ENCODE data around the gene SLC50A1. TPM values are rescaled to one million over a fixed set of nuclear protein-coding genes. Genes with fewer than 3 reads are reported as not detected.

SLC50A1 gene
- total and polyA plus RNA-seq, 2 donors (not counting 1 experiment from before 2014, with no cell fraction given) = 36.0 to 61.1 TPM

DNA sequence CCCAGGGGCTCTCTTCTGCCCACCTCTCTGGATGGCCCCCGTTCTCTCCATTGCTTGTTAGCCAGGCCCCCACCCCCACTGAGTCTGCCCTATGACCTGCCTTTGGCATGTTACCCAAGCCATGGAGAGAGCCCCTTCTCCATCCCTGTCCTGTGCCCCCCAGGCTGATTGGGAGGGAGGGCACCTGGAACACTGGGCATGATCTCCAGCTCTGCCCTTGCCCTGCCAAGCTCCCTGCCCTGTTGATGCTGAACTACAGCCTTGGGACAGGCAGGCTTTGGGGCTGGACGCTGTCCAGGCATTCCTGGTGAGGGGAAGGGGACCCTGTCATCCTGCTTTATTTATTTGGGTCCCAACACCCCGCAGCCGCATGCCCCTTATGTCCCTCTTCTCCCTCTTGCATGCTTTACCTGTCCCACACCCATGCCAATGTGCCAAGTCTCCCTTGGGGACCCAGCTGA, 48.7 kb downstream of the SLC50A1 start:
- no peak for TF ChIP-seq EZH2 (IDR thresholded peaks at IDR 0.05; ENCODE audit: low read length, missing control alignments)
- TF ChIP-seq, protein P1, sequence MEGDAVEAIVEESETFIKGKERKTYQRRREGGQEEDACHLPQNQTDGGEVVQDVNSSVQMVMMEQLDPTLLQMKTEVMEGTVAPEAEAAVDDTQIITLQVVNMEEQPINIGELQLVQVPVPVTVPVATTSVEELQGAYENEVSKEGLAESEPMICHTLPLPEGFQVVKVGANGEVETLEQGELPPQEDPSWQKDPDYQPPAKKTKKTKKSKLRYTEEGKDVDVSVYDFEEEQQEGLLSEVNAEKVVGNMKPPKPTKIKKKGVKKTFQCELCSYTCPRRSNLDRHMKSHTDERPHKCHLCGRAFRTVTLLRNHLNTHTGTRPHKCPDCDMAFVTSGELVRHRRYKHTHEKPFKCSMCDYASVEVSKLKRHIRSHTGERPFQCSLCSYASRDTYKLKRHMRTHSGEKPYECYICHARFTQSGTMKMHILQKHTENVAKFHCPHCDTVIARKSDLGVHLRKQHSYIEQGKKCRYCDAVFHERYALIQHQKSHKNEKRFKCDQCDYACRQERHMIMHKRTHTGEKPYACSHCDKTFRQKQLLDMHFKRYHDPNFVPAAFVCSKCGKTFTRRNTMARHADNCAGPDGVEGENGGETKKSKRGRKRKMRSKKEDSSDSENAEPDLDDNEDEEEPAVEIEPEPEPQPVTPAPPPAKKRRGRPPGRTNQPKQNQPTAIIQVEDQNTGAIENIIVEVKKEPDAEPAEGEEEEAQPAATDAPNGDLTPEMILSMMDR (conservative IDR thresholded peaks at IDR 0.05 in 1 of 2, IDR thresholded peaks at IDR 0.05 in 1 of 2; ENCODE audit: low read depth in 1 of 2, low read length in 2 of 2) = no peak
- Histone ChIP-seq H3K36me3 (ENCODE audit: control insufficient read depth, insufficient read depth, low read length) (peaks cover 9% of the 10 kb centered on the region), H2AFZ (ENCODE audit: low read length) (no peak overlapping the region), H3K79me2 (ENCODE audit: control insufficient read depth, insufficient read depth, low read length) (no peaks in the 10 kb centered on the region), H4K20me1 (ENCODE audit: control insufficient read depth, extremely low read depth, insufficient read depth, low read length) (no peaks in the 10 kb centered on the region), H3K27ac (ENCODE audit: insufficient read depth, low read length) (no peak overlapping the region), H3K9ac (ENCODE audit: insufficient read depth, low read length) (no peak overlapping the region), H3K4me3 (replicated peaks in 1 of 4; ENCODE audit: control extremely low read depth in 1 of 4, insufficient read depth in 1 of 4, low read depth in 3 of 4, low read length in 4 of 4) (no peak overlapping the region), H3K9me3 (ENCODE audit: control insufficient read depth, insufficient read depth, low read depth, low read length) (no peaks in the 10 kb centered on the region), H3K27me3 (ENCODE audit: control insufficient read depth, insufficient read depth, low read length) (no peaks in the 10 kb centered on the region), H3K4me1 (ENCODE audit: control insufficient read depth, extremely low read depth, insufficient read depth, low read length) (no peaks in the 10 kb centered on the region), H3K4me2 (ENCODE audit: extremely low read depth, insufficient read depth, low read length) (no peak overlapping the region)
- DNase-seq (ENCODE audit: low read depth in 2 of 2) = no peak

DNA sequence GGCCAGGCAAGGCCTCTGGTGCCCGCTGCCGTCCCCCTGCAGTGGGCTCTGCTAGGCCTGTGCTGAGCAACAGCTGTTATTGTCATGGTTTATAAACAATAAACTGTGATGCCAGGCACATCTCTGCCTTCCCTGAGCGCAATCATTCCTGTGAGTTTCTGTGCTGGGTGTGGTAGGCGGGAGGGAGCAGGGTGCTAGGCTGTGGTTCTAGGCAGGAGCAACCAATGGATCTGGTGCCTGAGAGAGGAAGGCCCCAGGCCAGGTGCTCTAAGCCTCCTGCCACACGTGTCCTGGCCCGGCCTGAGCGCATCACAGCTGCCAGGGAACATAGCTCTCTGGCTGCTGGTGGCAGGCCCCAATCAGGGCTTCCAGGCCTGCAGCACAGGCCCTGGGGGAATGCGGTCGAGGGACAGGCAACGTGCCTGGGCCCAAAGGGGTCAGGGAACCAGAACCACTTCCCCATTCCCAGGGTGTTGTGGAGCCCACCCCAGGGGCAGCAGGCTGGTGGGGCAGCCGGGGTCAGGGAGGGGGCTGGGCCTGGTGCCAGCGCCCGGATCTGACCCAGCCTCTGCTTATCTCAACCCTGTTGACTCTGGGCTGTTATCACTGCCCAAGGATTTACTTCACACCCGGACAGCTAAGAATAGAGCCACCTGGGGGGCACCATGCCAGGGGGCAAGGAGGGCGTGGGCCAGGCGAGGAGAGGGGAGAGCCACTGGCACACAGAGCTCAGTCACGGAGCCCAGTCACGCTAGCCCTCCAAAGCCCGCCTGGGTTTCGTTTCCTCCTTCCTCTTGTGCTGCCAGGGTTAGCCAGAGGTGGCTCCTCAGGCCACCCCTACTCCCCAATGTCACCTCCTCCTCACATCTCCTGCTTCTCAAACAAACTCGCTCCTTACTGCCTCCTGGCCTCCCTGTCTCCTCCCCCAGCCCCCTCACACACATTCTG, 49.5 kb downstream of the SLC50A1 start:
- no peaks in the 10 kb centered on the region for H3K27me3 ChIP-seq (ENCODE audit: control insufficient read depth, insufficient read depth, low read length)
- no peak overlapping the region for H3K4me3 ChIP-seq (replicated peaks in 1 of 4; ENCODE audit: control extremely low read depth in 1 of 4, insufficient read depth in 1 of 4, low read depth in 3 of 4, low read length in 4 of 4)
- no peaks in the 10 kb centered on the region for H3K9me3 ChIP-seq (ENCODE audit: control insufficient read depth, insufficient read depth, low read depth, low read length)
- DNase-seq (ENCODE audit: low read depth in 2 of 2) = no peak
- no peaks in the 10 kb centered on the region for H3K79me2 ChIP-seq (ENCODE audit: control insufficient read depth, insufficient read depth, low read length)
- H3K4me1 ChIP-seq (ENCODE audit: control insufficient read depth, extremely low read depth, insufficient read depth, low read length) = no peaks in the 10 kb centered on the region
- no peak overlapping the region for H3K9ac ChIP-seq (ENCODE audit: insufficient read depth, low read length)
- H3K36me3 ChIP-seq (ENCODE audit: control insufficient read depth, insufficient read depth, low read length) = peaks cover 5% of the 10 kb centered on the region
- no peak overlapping the region for H2AFZ ChIP-seq (ENCODE audit: low read length)
- no peaks in the 10 kb centered on the region for H4K20me1 ChIP-seq (ENCODE audit: control insufficient read depth, extremely low read depth, insufficient read depth, low read length)
- H3K4me2 ChIP-seq (ENCODE audit: extremely low read depth, insufficient read depth, low read length) = no peak overlapping the region
- TF ChIP-seq, protein P1 (conservative IDR thresholded peaks at IDR 0.05 in 1 of 2, IDR thresholded peaks at IDR 0.05 in 1 of 2; ENCODE audit: low read depth in 1 of 2, low read length in 2 of 2) = no peak
- no peak for TF ChIP-seq EZH2 (IDR thresholded peaks at IDR 0.05; ENCODE audit: low read length, missing control alignments)
- H3K27ac ChIP-seq (ENCODE audit: insufficient read depth, low read length) = no peak overlapping the region

DNA sequence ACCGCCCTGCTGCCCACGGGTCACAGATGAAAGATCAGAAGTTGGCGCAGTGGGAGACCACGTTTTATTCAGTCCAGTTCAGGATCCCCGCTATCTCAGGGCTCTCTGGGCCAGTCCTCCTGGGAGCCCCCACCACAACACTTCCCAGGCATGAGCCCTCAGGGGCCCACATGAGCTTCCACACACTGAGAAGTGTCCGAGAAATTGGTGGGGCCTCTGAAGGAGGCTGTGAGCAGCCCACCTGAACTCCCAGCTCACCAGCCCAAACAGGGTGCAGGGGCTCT, 50.1 kb downstream of the SLC50A1 start:
- no peak for DNase-seq (ENCODE audit: low read depth in 2 of 2)
- Histone ChIP-seq H3K79me2 (ENCODE audit: control insufficient read depth, insufficient read depth, low read length) (no peaks in the 10 kb centered on the region), H2AFZ (ENCODE audit: low read length) (no peak overlapping the region), H3K9me3 (ENCODE audit: control insufficient read depth, insufficient read depth, low read depth, low read length) (no peaks in the 10 kb centered on the region), H3K36me3 (ENCODE audit: control insufficient read depth, insufficient read depth, low read length) (peaks cover 5% of the 10 kb centered on the region), H4K20me1 (ENCODE audit: control insufficient read depth, extremely low read depth, insufficient read depth, low read length) (no peaks in the 10 kb centered on the region), H3K27me3 (ENCODE audit: control insufficient read depth, insufficient read depth, low read length) (no peaks in the 10 kb centered on the region), H3K4me3 (replicated peaks in 1 of 4; ENCODE audit: control extremely low read depth in 1 of 4, insufficient read depth in 1 of 4, low read depth in 3 of 4, low read length in 4 of 4) (no peak overlapping the region), H3K27ac (ENCODE audit: insufficient read depth, low read length) (no peak overlapping the region), H3K4me2 (ENCODE audit: extremely low read depth, insufficient read depth, low read length) (no peak overlapping the region), H3K9ac (ENCODE audit: insufficient read depth, low read length) (no peak overlapping the region), H3K4me1 (ENCODE audit: control insufficient read depth, extremely low read depth, insufficient read depth, low read length) (no peaks in the 10 kb centered on the region)
- no peak for TF ChIP-seq EZH2 (IDR thresholded peaks at IDR 0.05; ENCODE audit: low read length, missing control alignments)
- TF ChIP-seq, protein P1 (conservative IDR thresholded peaks at IDR 0.05 in 1 of 2, IDR thresholded peaks at IDR 0.05 in 1 of 2; ENCODE audit: low read depth in 1 of 2, low read length in 2 of 2) = no peak
